Uterus (tissue), 4 donors: Measurements from ENCODE around the gene CPNE1. TPM values are rescaled to one million over a fixed set of nuclear protein-coding genes. Genes with fewer than 3 reads are reported as not detected.

Source experiments
- DNase-seq, 2 donors: peaks; one replicate each; pipeline ENCODE4 v3.0.0-alpha.2; 2019 to 2020
- H3K27ac ChIP-seq, 2 donors: fragments of 200-600 bp; sonication (generic); 1 replicate in 1 of 2; 2 replicates in 1 of 2; pipeline ENCODE4 v1.5.1; 2016 to 2018
- H3K27me3 ChIP-seq, 2 donors: fragments of 200-600 bp; sonication (generic); one replicate each; pipeline ENCODE4 v1.5.1; 2018 to 2019; ENCODE audit warnings: control low read depth in 1 of 2
- H3K36me3 ChIP-seq, 2 donors: fragments of 200-600 bp; sonication (generic); one replicate each; pipeline ENCODE4 v1.5.1; 2019; ENCODE audit warnings: control low read depth in 1 of 2
- H3K4me1 ChIP-seq, 2 donors: fragments of 200-600 bp; sonication (generic); one replicate each; pipeline ENCODE4 v1.5.1; 2018 to 2019; ENCODE audit warnings: control low read depth in 1 of 2
- H3K4me3 ChIP-seq, 2 donors: fragments of 200-600 bp; sonication (generic); 1 replicate in 1 of 2; 2 replicates in 1 of 2; pipeline ENCODE4 v1.5.1; 2018 to 2019; ENCODE audit warnings: mild to moderate bottlenecking in 1 of 2
- H3K9me3 ChIP-seq, 2 donors: fragments of 200-600 bp; sonication (generic); one replicate each; pipeline ENCODE4 v1.5.1; 2019; ENCODE audit warnings: control low read depth in 1 of 2
- CTCF ChIP-seq, 4 experiments: fragments of 200-600 bp in 2 of 4; fragments of 450-650 bp in 2 of 4; sonication (generic) in 2 of 4; IDR thresholded peaks; one replicate each; pipeline ENCODE4 v1.5.1; 2016 to 2019; ENCODE audit warnings: antibody characterized with exemption in 4 of 4, mild to moderate bottlenecking in 2 of 4, moderate library complexity in 1 of 4
- POLR2A ChIP-seq, 2 donors: fragments of 450-650 bp; IDR thresholded peaks; one replicate each; pipeline ENCODE4 v1.6.1; 2016; ENCODE audit warnings: antibody characterized with exemption in 2 of 2, mild to moderate bottlenecking in 1 of 2, moderate library complexity in 1 of 2
- intact Hi-C: fragments of 100-400 bp; cut with DNase I; formaldehyde crosslinking; loops from one replicate; pipeline ENCODE4 v1.15.1; 2023; ENCODE audit warnings: low total_unique reads
- small RNA-seq: library from RNA; depleted of rRNA; stranded (forward); fragments of <200 nt; gene quantifications from one replicate; pipeline ENCODE3, GENCODE V24; 2016
- total RNA-seq, 4 donors: library from RNA; depleted of rRNA in 3 of 4; stranded (reverse); fragments of >200 nt in 3 of 4; gene quantifications; one replicate each; pipeline versions ENCODE4 v1.1.0 to v1.2.4, GENCODE V29; 2014 to 2023
- donor health status: DM: yes; HTN: yes; CAD: no.

Gene CPNE1
- total RNA-seq, 4 donors from 2014 or later: 86.8 to 295 (median 142) TPM

GRCh38 chr20:35582741-35583404 lies 81.8 kb downstream of the CPNE1 start:
- intact Hi-C loops: no loop called here
- no peaks in the 10 kb centered on the region for H3K36me3 ChIP-seq

GRCh38 chr20:35582131-35582530 lies 82.6 kb downstream of the CPNE1 start:
- DNase-seq: no peak
- Histone ChIP-seq H3K4me1 (no peaks in the 10 kb centered on the region), H3K27me3 (no peaks in the 10 kb centered on the region), H3K9me3 (no peaks in the 10 kb centered on the region), H3K27ac (no peak overlapping the region), H3K4me3 (no peak overlapping the region), H3K36me3 (no peaks in the 10 kb centered on the region)
- intact Hi-C loops: no loop called here
- no peak for TF ChIP-seq CTCF (IDR thresholded peaks at IDR 0.05)
- no peak for TF ChIP-seq POLR2A (IDR thresholded peaks at IDR 0.05)

More at GRCh38 chr20:35582741-35583404, 81.8 kb downstream of the CPNE1 start:
- H3K4me3 ChIP-seq: no peak overlapping the region
- no peak overlapping the region for H3K27ac ChIP-seq
- no peak for TF ChIP-seq CTCF (IDR thresholded peaks at IDR 0.05)
- no peak for TF ChIP-seq POLR2A (IDR thresholded peaks at IDR 0.05)
- H3K4me1 ChIP-seq: no peaks in the 10 kb centered on the region
- no peaks in the 10 kb centered on the region for H3K27me3 ChIP-seq
- no peaks in the 10 kb centered on the region for H3K9me3 ChIP-seq
- no peak for DNase-seq

- H3K36me3 ChIP-seq: no peaks in the 10 kb centered on the region
- no peaks in the 10 kb centered on the region for H3K9me3 ChIP-seq
- H3K27ac ChIP-seq: no peak overlapping the region
- no peaks in the 10 kb centered on the region for H3K27me3 ChIP-seq
- no peaks in the 10 kb centered on the region for H3K4me1 ChIP-seq
- no peak overlapping the region for H3K4me3 ChIP-seq
- no peak for DNase-seq
- TF ChIP-seq CTCF (IDR thresholded peaks at IDR 0.05) (no peak), POLR2A (IDR thresholded peaks at IDR 0.05) (no peak)
- intact Hi-C loops: no loop called here
These were observed 85.5 kb downstream of the CPNE1 start for GRCh38 chr20:35579196-35579595.

GRCh38 chr20:35578469-35578868 lies 86.2 kb downstream of the CPNE1 start:
- no peak for TF ChIP-seq POLR2A (IDR thresholded peaks at IDR 0.05)
- TF ChIP-seq CTCF (IDR thresholded peaks at IDR 0.05): no peak
- Histone ChIP-seq H3K27ac (no peak overlapping the region), H3K9me3 (no peaks in the 10 kb centered on the region), H3K4me1 (no peaks in the 10 kb centered on the region), H3K4me3 (no peak overlapping the region), H3K36me3 (no peaks in the 10 kb centered on the region), H3K27me3 (no peaks in the 10 kb centered on the region)
- no peak for DNase-seq
- intact Hi-C loops: no loop called here

GRCh38 chr20:35576816-35577215 lies 87.9 kb downstream of the CPNE1 start:
- Histone ChIP-seq H3K9me3 (no peaks in the 10 kb centered on the region), H3K4me3 (no peak overlapping the region), H3K27me3 (no peaks in the 10 kb centered on the region), H3K27ac (no peak overlapping the region), H3K4me1 (no peaks in the 10 kb centered on the region), H3K36me3 (no peaks in the 10 kb centered on the region)
- DNase-seq: no peak
- no peak for TF ChIP-seq CTCF (IDR thresholded peaks at IDR 0.05)
- no peak for TF ChIP-seq POLR2A (IDR thresholded peaks at IDR 0.05)
- intact Hi-C loops: no loop called here

Small RNA genes lying within 50 kb of the gene (small RNA-seq; reads per million reads assigned to genes)
- not detected for gene RNU6-759P
- gene RPL37P1: not detected

Other genes starting within 250 kb of the CPNE1 start
- 1 to 10 TPM in 1 of 4 donors, under 1 TPM in 1, not detected in 2; 0.37 to 1.9 TPM for gene GDF5, start 226.7 kb downstream of the CPNE1 start, total RNA-seq
- gene CEP250, start 209.3 kb downstream of the CPNE1 start, total RNA-seq: 10 to 100 TPM in 3 of 4 donors, 1 to 10 TPM in 1; 9.2 to 44.2 (median 41.5) TPM
- gene C20orf173, start 135.2 kb downstream of the CPNE1 start, total RNA-seq: not detected
- gene ERGIC3, start 122.8 kb downstream of the CPNE1 start, total RNA-seq: 100 to 1,000 TPM; 124 to 310 (median 195) TPM
- 1 to 10 TPM in 2 of 4 donors, not detected in 2; 2.1 to 8.4 TPM for gene SPAG4, start 49.1 kb downstream of the CPNE1 start, total RNA-seq
- gene RBM12, start within 50 bp of the CPNE1 start, total RNA-seq: 100 to 1,000 TPM in 1 of 4 donors, 10 to 100 TPM in 2, 1 to 10 TPM in 1; 9.5 to 105 (median 54.4) TPM
- gene NFS1, start 34.5 kb upstream of the CPNE1 start, total RNA-seq: 10 to 100 TPM in 3 of 4 donors, 1 to 10 TPM in 1; 9.1 to 35.4 (median 20.4) TPM
- gene ROMO1, start 34.5 kb upstream of the CPNE1 start, total RNA-seq: 100 to 1,000 TPM in 2 of 4 donors, 10 to 100 TPM in 2; 69.3 to 492 (median 171) TPM
- gene RBM39, start 77.4 kb upstream of the CPNE1 start, total RNA-seq: 100 to 1,000 TPM; 232 to 592 (median 389) TPM
- 100 to 1,000 TPM in 1 of 4 donors, 10 to 100 TPM in 3; 35.3 to 109 (median 76.5) TPM for gene PHF20, start 107.1 kb upstream of the CPNE1 start, total RNA-seq